GM18498 (cell line): ENCODE measurements around the gene PHC2.

ENCODE experiments used
- ATAC-seq: cut with Tn5 transposase; IDR thresholded peaks from one replicate; pipeline ENCODE4 v1.9.1; 2021; ENCODE audit warnings: mild to moderate bottlenecking, moderate library complexity; ENCODE audit not compliant: unreplicated experiment

The PHC2 gene

DNA sequence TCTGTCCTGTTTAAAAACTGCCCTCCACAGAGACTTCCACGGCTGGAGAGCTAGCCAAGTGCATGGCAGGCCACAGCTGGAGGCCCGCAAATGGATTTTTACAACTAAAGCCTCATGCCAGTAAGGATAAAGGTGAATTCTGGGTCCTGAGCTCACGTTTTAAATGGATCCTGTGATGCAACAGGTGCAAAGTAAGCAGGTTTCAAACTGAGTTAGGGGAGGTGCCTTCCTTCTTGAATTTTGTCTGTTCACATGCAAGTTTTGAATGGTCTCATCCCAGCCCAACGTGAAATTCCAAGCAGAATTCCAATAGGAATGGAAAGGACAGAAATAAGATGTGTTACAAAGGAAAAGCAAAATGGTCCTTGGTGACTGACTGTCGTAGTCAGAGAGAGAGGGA, 73.8 kb downstream of the PHC2 start:
- no peak for ATAC-seq

DNA sequence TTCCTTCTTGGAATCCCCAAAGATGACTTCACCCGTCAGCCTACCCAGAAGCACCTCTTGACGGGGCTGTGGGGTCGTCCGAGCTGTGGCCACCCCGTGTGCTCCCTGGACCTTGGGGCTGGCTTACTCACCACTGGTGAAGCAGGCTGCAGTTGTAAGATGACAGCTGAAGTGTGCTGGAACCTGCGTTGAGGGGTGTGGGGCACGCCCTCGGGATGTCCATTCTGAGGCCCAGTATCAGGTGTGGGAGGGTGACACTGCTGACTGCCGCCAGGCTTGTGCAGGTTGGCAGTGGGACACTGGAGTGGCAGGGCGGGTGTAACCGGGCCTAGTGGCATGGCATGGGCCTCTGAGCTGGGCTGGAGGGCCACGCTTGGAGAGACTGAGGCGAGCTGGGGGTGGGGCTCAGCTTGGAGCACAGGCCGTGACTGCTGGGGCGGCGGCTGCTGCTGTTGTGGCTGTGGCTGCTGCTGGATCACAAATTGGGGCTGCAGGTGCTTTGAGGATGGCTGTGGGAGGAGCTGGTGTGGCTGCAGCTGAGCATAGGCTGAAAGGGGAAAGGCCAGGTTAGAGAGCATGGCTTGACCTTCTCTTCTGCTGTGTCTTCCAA, 76.1 kb downstream of the PHC2 start:
- no peak for ATAC-seq

DNA sequence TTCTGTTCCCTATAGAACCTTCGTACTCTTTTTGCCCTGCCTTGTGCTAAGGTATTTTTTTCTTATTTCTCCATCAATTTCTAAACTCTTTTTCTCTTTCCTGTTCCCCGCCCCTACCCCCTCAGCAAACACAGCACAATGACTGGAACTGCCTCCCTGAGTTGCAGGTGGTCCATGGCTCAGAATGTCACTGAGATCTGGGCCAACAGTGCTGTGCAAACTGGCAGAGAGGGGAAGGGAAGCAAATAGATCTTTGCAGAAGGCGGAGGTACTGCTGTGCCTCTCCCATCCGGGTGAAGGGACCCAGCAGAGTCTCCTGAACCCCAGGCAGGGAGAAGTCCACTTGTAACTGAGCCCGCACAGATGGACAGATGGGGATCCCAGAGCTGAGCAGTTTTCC, 77.4 kb downstream of the PHC2 start:
- no peak for ATAC-seq

DNA sequence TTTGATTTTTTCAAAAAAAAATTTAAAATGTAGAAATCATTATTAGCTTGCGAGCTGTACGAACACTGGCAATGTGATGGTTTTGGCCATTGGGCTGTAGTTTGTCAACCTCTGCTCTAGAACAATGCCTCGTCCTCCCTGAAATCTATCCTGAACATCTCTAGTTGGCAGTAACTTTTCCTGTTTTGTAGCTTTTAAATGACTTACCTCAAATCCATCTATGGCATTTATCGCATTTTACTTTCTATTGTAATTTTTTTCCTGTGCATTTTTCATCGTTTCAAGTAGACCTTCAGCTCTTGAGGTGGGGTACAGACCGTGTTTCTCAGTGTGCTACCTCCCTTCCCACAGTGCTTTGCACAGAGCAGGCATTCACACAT, 79.6 kb downstream of the PHC2 start:
- ATAC-seq = no peak

DNA sequence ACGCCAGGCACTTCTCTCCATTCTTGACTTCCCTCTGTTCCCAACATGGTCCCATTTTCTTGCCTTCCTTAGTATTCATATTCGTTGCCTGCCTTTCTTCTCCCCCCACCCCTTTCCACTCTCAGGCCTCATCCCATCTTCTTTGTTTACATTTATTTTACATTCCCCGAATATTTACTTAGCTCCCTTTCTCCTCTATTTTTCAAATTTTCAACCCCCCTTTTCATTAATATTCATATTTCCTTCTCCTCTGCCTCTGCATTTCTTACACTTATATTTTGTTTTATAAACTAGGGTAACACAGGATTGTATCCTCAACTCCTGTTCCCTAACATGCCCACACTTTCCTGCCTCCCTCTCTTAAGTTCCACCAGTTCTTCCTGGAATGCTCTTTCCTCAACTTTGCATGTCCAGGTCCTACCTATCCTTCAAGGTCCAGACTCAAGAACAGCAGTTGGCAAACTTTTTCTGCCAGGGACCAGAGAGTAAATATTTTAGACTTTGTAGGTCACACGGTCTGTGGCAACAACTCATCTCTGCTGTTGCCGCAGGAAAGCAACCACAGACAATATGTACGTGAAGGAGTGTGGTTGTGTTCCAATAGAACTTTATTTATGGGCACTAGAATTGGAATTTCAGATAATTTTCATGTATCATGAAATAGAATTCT, 80.1 kb downstream of the PHC2 start:
- ATAC-seq = no peak

DNA sequence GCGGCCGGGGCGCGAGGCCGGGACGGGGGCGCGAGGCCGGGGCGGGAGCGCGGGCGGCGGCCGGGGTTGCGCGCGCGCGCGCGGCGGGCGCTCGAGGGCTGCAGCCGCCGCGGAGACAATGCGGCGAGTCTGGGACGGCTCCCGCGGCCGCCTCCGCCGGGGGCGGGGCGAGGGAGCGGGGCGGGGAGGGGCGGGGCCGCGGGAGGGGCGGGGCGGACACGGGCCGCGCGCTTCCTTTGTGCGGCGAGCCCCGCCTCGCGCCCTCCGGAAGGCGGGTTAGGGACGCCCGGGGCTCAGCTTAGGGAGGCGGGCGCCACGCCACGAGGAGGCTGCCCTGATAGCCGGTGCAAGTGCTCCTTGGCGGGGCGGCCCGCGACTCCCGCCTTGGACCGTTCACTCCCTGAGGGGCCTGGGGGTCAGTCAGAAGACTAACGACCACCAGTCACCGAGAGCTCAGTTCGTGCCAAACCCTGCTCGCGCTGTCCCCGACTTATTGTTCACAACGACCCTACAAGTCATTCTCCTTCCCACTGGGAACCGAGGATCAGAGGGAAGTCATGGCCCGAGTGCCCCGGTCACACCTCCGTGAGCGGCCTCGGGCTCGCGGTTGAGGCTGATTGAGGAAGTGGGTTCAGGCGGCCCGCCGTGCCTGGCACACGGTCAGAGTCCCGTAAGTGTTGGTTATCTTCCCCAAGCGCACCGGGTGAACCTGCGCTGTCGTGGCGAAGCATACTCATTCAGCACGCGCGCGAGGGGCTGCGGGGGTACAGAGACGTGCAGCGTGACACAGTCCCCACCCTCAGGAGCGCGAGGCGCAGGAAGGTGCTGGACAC, 80.9 kb downstream of the PHC2 start:
- ATAC-seq = peak; percentile 80

DNA sequence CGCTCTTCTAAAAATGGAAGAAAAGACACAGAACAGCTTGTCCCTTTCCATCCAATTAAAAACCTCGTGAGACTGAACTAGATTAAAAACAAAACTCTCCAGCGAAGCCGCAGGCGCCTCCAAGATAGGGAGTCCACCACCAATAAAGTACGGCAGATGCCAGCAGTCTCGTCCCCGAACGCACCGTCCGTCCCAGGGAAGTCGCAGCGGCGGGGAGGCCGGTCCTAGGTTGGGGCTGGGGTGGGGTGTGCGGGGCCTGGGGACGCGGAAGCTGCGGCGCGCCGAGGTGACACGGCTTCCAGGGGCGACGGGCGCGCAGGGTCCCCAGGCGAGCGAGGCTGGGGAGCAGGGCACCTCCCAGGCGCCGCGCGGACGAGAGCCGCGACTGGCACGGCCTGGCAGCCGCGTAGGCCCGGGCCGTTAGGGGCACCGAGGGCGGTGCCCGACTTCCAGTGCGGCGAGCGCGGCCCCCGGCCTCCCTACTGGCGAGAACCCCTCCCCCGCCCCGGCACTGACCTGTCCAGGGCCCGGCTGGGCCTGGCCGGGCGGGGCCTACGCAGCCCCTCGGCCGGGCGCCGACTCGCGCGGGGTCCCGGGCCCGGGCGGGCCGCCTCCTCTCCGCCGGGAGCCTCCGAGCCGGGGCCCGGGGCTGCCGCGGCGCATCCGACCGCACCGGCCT, 81.7 kb downstream of the PHC2 start:
- ATAC-seq = peak; percentile 39

DNA sequence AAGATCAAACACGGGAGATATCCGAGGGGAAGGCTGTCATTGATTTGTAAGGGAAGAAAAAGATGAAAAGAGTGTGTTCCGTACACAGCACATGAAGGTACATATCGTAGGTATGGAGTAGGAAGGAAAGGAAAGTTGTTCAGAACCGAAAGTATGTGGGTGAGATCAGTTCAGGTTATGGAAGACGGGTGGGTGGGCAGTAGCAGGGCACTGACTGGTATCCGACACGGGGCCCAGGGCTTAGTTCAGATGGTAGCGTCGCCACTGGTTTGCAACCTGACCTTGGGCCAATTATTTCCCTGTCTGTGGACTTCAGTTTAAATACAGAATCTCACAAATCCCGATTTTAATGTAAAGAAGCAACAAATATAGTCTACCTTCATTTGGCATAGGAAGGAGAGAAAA, 82.2 kb downstream of the PHC2 start:
- no peak for ATAC-seq

DNA sequence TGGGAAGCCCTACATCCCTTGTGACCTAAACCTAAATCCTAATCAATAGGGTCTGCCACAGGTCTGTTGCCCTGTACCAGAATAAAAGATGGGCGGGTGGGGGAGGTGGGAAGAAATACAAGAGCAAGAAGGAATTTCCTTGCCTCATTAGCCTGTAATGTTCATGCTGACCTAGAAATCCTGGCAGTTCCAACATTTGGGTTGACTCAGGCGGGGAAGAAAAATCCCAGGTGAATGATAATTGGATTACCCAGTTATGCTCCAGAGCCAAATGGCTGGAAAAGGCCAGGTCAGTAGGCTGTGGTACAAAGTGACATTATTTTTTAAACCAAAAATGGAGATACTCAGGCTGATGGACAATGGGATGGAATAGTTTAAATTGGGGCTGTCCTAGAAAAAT, 82.7 kb downstream of the PHC2 start:
- ATAC-seq = no peak

DNA sequence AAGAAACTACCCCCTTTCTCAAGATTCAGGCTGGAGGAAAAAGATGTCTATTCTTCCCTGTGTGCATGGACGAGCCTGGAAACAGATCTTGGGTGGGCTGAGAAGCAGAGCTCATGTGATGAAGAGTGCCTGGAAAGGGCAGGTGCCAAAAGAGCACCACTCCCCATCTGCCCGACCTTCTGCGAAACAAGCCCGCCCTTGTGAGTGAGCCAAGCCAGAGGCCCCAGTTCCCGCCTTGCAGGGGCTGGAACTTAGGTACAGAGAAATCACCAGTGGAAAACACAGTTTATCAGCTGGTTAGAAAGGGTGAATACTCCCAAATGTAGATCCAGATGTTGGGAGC, 83.3 kb downstream of the PHC2 start:
- ATAC-seq = no peak

DNA sequence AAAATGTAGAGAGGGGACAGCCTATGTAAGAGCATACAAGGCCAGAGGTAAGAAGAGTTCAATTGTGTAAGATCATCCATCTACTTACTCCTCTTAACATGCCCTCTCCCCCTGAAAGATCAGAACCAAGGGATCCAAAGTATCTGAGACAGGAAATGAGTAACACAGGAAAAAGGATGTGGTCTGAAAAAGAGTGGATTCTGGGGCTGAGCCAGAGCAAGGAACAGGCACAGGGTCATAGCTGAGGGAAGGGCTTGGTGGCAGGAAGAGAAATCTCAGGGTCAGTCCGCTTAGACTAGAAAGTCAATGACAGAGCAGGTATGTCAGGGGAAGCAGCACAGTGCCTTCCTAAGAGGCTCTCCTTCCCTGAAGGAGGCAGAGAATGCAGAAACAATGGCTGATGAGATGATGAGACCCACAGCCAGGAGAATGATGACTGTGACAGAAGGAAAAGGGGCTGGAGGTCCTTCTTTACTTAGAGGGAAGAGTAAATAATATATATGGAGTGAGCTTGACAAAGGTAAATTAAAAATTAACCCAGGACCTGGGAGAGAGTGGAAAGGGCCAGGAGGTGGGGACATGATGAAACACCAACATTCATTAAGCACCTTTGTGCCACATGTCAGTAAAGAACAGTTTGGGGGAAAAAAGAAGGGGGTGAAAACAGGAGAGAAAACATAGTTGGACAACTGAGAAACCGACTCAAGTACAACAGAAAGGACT, 83.8 kb downstream of the PHC2 start:
- ATAC-seq = no peak

DNA sequence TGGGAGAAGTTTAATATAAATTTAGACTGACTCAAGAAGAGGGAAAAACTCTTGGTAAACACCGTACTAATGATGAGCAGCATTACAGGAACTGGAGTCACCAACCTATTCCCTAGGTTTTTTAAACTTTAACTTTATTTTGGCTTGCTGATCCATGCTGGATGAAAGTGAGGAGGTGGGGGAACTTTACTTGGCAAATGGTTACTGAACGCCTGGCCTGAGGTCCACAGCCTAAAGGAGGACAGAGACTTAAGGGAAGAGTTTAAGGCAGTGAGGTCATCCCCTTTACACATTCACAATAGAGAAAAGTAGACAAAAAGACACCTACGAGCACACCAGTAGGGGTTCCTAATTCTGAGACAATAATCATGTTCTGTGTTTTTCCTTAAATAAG, 84.4 kb downstream of the PHC2 start:
- ATAC-seq = no peak

DNA sequence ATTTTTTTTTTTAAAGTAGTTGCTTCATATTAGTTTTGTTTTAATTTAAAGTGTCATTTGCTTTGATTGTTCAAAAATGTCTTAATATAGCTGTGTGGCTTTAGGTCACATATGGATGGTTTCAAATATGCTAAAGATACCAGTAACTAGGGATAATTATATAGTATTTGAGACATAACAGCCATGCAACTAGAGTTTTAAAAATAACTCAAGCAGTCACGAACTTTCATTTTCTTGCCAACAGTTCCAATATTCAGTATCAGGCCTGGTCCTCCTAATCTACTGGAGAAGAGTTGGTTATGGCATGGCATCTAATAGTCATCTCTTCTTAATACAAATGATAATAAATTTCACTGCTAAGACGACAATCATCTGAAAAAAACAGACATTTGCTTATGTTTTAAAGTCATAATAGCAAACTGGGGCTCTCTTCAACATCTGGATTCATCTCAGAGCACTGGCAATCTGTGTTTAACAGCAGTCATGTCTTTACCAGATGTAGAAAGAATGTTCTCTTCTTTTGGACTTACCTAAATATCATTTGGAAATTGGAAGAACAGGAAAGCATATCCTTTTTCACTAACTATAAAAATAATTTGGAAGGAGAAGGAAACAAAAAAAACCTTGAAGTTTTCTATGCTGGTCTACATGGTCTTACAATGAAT, 85.9 kb downstream of the PHC2 start:
- no peak for ATAC-seq

DNA sequence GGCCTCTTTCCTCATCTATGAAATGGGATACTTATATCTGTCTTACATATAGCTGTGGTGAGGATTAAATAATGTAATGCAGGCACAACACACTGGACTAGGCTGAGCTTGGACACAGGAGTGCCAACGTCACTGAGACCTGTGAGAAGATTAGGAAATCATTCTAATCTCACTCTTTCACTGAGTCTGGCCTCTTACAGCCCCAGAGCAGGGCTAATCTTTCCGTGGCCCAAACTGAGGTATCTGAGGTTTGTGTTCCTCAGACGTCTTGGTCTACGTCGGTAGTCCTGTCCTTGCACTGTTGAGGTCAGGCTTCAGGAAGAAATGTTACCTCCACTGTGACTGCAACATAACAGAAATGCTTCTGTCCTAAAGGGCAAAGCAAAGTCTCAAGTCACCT, 87.4 kb downstream of the PHC2 start:
- no peak for ATAC-seq

DNA sequence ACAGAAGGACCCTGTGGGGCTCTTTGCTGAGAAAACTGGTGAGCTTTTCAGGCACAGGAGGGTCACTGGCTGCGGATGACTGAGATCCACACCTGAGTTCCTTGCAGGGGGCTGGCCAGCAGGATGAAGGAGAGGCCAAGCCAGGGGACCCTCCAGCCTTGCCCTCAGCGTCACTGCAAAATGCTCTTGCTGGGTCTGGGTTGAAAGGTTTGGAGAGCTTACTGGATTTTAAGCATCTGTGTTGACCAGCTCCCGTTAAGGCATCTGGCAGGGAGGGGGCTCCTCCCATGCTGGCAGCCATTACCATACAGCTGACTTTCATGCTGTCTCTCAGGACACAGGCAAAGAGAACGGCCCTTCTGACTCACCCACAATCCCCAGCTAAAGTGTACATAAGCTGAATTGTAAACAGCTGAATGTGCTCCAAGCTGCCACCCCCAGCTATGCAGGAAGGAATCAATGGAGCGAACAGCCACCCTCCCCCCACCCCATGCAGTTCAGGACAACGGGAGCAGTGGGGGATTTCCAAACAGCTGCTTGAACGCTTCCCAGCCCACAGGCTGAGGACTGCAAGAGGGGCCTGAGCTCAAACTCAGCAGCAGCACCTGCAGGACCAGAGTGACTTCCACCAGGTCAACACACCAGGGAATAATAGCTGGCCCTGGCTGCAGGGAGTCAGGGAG, 88.7 kb downstream of the PHC2 start:
- ATAC-seq = no peak

DNA sequence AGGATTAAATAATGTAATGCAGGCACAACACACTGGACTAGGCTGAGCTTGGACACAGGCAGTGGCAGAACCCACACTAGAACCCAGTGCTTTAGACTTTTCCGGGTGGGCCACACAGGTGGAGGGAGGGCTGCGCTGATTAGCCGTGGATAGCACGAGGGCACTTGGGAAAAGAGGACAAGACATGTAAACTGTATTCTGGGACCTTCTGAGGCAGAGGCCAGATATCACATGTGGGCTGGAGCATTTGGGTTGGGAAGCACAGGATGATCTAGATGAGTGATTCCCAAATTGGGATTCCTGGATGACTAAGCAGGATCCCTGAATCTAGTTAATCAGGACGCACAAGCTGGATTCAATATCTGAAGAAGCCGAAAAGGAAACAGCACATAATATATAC, 89.7 kb downstream of the PHC2 start:
- ATAC-seq = no peak

DNA sequence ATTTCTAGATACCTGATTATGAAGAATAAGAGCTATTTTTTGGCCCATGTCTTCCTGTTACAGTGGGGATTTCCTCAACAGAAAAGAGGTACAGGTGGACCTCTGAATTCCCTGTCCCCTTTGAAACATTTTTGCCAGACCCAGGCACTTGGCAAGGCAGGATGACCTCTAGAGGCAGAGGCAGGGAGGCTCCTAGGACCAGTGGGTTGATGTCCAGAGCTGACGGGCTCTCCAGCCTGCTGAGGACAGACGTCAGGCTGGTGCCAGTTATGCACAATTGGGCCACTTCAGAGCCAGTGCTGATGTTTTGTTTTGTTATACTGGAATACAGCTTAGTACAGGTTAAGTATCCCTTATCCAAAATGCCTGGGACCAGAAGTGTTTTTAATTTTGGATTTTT, 91.5 kb downstream of the PHC2 start:
- no peak for ATAC-seq

DNA sequence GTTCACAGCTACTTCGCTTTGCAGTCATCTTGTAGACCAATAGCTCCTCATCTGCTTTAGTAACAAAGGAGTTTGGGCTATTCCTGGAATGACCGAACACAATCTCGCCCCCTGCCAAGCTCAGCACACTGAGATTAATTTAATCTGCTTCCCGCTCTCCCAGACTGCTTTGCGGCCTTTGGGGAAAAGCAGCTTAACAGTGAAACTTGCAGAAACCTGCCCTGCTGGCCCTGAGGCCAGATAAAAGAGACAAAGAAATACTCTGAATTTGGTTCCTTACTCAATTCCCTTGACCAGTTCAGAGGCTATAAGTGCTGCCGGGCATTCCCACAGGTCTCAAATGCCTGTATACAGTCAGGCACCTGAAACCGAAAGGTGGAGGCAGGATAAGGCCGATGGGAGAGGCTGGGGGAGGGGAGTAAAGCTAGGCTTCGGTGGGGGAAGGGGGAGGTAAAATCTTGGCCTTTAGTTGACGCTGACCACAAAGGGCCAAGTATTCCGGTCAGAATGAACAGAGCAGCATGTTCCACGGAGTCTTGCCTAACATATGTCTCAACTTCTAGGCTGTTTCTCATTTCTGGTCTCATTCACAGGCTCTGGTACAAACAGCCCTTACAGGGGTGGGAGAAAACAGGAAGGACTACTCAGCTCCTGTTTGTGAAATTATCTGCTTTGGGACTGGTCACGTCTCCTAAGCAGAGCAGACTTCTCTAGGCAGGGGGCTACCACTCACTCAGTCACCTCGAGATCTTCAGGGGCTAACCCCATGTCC, 92.3 kb downstream of the PHC2 start:
- ATAC-seq = no peak

DNA sequence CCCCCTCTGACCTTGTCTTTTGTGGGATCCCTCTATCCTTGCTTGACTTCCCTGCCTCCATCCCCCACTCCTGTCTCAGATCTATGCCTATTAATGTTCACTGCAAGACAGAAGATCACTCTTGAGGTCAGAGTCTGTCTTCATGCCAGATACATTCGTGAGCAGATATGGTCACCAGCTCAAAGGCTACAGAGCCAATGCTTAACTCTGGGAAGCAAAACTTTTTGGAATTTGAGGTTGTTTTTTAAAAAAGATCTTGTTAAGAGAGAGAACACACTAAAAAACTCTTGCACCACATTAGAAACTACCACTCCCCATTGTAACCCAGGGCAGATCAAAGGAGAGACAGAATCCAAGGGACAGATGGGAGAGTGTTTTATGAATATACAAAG, 92.9 kb downstream of the PHC2 start:
- ATAC-seq = no peak
